ENCODE data around the gene IGF1R.

DNA sequence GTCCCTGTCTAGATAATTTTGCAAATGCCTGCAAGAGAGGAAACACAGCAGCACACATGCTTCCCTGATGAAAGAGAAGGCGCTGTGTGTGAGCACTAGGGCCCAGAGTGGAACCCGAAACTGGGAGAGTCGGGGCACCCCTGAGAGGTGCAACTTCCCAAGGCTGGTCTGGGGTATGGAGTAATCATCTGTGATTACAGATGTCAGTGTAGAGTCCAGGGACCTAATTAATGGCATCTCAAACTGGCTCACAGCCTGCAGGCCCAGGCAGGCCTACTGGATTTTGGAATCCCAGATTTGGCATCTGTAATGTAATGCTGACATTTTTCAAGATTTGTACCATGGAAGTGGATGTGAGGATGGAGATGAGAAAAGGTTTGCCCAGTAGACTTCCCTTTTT lies 329.8 kb downstream of the IGF1R start:
- TF ChIP-seq EZH2phosphoT487 (IDR thresholded peaks at IDR 0.05) = no peak
- TF ChIP-seq, protein P1, sequence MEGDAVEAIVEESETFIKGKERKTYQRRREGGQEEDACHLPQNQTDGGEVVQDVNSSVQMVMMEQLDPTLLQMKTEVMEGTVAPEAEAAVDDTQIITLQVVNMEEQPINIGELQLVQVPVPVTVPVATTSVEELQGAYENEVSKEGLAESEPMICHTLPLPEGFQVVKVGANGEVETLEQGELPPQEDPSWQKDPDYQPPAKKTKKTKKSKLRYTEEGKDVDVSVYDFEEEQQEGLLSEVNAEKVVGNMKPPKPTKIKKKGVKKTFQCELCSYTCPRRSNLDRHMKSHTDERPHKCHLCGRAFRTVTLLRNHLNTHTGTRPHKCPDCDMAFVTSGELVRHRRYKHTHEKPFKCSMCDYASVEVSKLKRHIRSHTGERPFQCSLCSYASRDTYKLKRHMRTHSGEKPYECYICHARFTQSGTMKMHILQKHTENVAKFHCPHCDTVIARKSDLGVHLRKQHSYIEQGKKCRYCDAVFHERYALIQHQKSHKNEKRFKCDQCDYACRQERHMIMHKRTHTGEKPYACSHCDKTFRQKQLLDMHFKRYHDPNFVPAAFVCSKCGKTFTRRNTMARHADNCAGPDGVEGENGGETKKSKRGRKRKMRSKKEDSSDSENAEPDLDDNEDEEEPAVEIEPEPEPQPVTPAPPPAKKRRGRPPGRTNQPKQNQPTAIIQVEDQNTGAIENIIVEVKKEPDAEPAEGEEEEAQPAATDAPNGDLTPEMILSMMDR (IDR thresholded peaks at IDR 0.05) = no peak

All from neural progenitor cell (in vitro differentiated cells).